ENCODE data around the gene RIPK4. TPM values are rescaled to one million over a fixed set of nuclear protein-coding genes. Genes with fewer than 3 reads are reported as not detected.
"Not testable (repeated sequence)": the region's sequence is repeated elsewhere in the genome, so short reads cannot be mapped to it uniquely, and the experiment has no call there.

RIPK4 gene
- total and polyA plus RNA-seq, 8 donors: 5.8 to 10.5 (median 8.5) TPM

DNA sequence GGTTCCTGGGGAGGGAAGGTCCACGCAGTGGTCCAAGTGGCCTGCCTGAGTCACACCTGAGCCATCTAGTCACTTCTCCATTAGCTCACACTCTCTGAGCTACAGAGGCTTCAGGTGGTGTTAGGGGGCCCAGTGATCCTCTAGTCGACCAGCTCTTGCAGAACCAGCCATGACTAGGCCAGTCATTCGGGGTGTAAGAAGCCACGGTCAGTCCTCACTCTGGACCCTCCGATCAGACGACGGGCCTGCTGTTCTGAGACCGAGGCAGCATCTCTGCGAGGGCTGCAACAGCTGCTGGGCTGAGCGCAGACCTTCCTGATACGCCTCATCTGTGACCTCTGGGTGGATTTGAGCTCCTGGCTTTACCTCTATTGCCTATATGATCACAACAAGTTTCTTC is 68.8 kb downstream of the RIPK4 start:
- intact Hi-C loops (cut with DNase I): no loop called here
- ATAC-seq: no peak
- no peaks in the 10 kb centered on the region for H3K27me3 ChIP-seq
- no peak overlapping the region for H3K27ac ChIP-seq
- H3K9me3 ChIP-seq: no peaks in the 10 kb centered on the region
- H3K36me3 ChIP-seq: no peaks in the 10 kb centered on the region
- TF ChIP-seq, protein P1, sequence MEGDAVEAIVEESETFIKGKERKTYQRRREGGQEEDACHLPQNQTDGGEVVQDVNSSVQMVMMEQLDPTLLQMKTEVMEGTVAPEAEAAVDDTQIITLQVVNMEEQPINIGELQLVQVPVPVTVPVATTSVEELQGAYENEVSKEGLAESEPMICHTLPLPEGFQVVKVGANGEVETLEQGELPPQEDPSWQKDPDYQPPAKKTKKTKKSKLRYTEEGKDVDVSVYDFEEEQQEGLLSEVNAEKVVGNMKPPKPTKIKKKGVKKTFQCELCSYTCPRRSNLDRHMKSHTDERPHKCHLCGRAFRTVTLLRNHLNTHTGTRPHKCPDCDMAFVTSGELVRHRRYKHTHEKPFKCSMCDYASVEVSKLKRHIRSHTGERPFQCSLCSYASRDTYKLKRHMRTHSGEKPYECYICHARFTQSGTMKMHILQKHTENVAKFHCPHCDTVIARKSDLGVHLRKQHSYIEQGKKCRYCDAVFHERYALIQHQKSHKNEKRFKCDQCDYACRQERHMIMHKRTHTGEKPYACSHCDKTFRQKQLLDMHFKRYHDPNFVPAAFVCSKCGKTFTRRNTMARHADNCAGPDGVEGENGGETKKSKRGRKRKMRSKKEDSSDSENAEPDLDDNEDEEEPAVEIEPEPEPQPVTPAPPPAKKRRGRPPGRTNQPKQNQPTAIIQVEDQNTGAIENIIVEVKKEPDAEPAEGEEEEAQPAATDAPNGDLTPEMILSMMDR (IDR thresholded peaks at IDR 0.05): no peak
- no peak for DNase-seq
- no peak overlapping the region for H3K4me3 ChIP-seq
- H3K4me1 ChIP-seq: peaks cover 0 to 3% of the 10 kb centered on the region in 2 donors

- peaks cover 0 to 21% of the 10 kb centered on the region in 2 donors for H3K27me3 ChIP-seq
- intact Hi-C loops (cut with DNase I): no loop called here
- TF ChIP-seq, protein P1 (IDR thresholded peaks at IDR 0.05): no peak
Measured at GRCh38 chr21:41695513-41695912, 71.3 kb downstream of the RIPK4 start.

GRCh38 chr21:41694042-41694441 is 72.8 kb downstream of the RIPK4 start:
- H3K27ac ChIP-seq; H3K36me3 ChIP-seq; H3K4me3 ChIP-seq; DNase-seq; ATAC-seq; intact Hi-C loops (cut with DNase I); H3K4me1 ChIP-seq; H3K9me3 ChIP-seq: not testable (repeated sequence)
- H3K27me3 ChIP-seq: peaks cover 0 to 21% of the 10 kb centered on the region in 2 donors

More at GRCh38 chr21:41695513-41695912, 71.3 kb downstream of the RIPK4 start:
- DNase-seq: no peak
- Histone ChIP-seq H3K4me3 (no peak overlapping the region), H3K4me1 (peaks cover 0 to 3% of the 10 kb centered on the region in 2 donors), H3K9me3 (no peaks in the 10 kb centered on the region), H3K36me3 (no peaks in the 10 kb centered on the region), H3K27ac (no peak overlapping the region)
- ATAC-seq: no peak

- H3K4me1 ChIP-seq: peaks cover 0 to 3% of the 10 kb centered on the region in 2 donors
- TF ChIP-seq, protein P1 (IDR thresholded peaks at IDR 0.05): no peak
- H3K27ac ChIP-seq: no peak overlapping the region
- H3K4me3 ChIP-seq: no peak overlapping the region
- DNase-seq: no peak
- no peaks in the 10 kb centered on the region for H3K36me3 ChIP-seq
- H3K27me3 ChIP-seq: peaks cover 0 to 21% of the 10 kb centered on the region in 2 donors
- no peaks in the 10 kb centered on the region for H3K9me3 ChIP-seq
- ATAC-seq: no peak
- intact Hi-C loops (cut with DNase I): no loop called here
Measured at GRCh38 chr21:41692185-41692565, 74.7 kb downstream of the RIPK4 start.

- no peak overlapping the region for H3K4me3 ChIP-seq
- peaks cover 0 to 3% of the 10 kb centered on the region in 2 donors for H3K4me1 ChIP-seq
- TF ChIP-seq, protein P1 (IDR thresholded peaks at IDR 0.05): no peak
- H3K27me3 ChIP-seq: peaks cover 0 to 21% of the 10 kb centered on the region in 2 donors
- no peak overlapping the region for H3K27ac ChIP-seq
- intact Hi-C loops (cut with DNase I): no loop called here
- DNase-seq: no peak
- ATAC-seq: no peak
- no peaks in the 10 kb centered on the region for H3K36me3 ChIP-seq
- H3K9me3 ChIP-seq: no peaks in the 10 kb centered on the region
Measured at GRCh38 chr21:41691205-41692184, 75.4 kb downstream of the RIPK4 start.

Small RNAs within 50 kb of the gene (microRNA-seq; reads per million reads assigned to microRNA genes)
- gene MIR6814: 0 to 0.14 reads per million in 2 donors

Other genes starting within 250 kb of the RIPK4 start
- 1 to 10 TPM; 6.2 to 7.8 TPM for gene PRDM15, start 112.3 kb upstream of the RIPK4 start, total RNA-seq
- 1 to 10 TPM; 6.6 to 10.0 (median 7.3) TPM for gene PRDM15, start 112.3 kb upstream of the RIPK4 start, polyA plus RNA-seq (ENCODE audit: insufficient read length in 6 of 6)
- gene C2CD2, start 187.0 kb upstream of the RIPK4 start, total RNA-seq: 10 to 100 TPM; 19.4 to 22.0 TPM
- gene C2CD2, start 187.0 kb upstream of the RIPK4 start, polyA plus RNA-seq (ENCODE audit: insufficient read length in 6 of 6): 10 to 100 TPM; 18.3 to 24.1 (median 19.6) TPM
- gene ZBTB21, start 243.3 kb upstream of the RIPK4 start, total RNA-seq: 10 to 100 TPM; 12.2 to 13.9 TPM
- gene ZBTB21, start 243.3 kb upstream of the RIPK4 start, polyA plus RNA-seq (ENCODE audit: insufficient read length in 6 of 6): 10 to 100 TPM in 4 of 6 donors, 1 to 10 TPM in 2; 9.2 to 11.0 (median 10.5) TPM